HG03571 (cell line): ENCODE measurements around the gene ZNF546.
"Not testable (repeated sequence)": the region's sequence is repeated elsewhere in the genome, so short reads cannot be mapped to it uniquely, and the experiment has no call there.

ENCODE experiments used
- ATAC-seq: cut with Tn5 transposase; IDR thresholded peaks from one replicate; pipeline ENCODE4 v1.9.1; 2021; ENCODE audit not compliant: unreplicated experiment

Gene ZNF546

GRCh38 chr19:39996811-39997637 lies at the start of gene ZNF546:
TSS of gene ZNF546 (plus strand) at chr19:39997060. CDS start at chr19:39998327, 1,267 bp downstream.
- peak; percentile 86 for ATAC-seq

- ATAC-seq: no peak
These were observed 47.7 kb upstream of the ZNF546 start for GRCh38 chr19:39949026-39949747.

GRCh38 chr19:39951065-39951650 lies 45.7 kb upstream of the ZNF546 start:
- ATAC-seq: no peak

- ATAC-seq: no peak
These were observed 45.2 kb upstream of the ZNF546 start for GRCh38 chr19:39951686-39952085.

- ATAC-seq: no peak
These were observed 42.9 kb upstream of the ZNF546 start for GRCh38 chr19:39953915-39954314.

- ATAC-seq: not testable (repeated sequence)
These were observed 39.0 kb upstream of the ZNF546 start for GRCh38 chr19:39957886-39958285.

- ATAC-seq: not testable (repeated sequence)
These were observed 37.9 kb upstream of the ZNF546 start for GRCh38 chr19:39958942-39959341.

- ATAC-seq: not testable (repeated sequence)
These were observed 37.5 kb upstream of the ZNF546 start for GRCh38 chr19:39959407-39959806.

GRCh38 chr19:39963898-39964297 lies 33.0 kb upstream of the ZNF546 start:
- no peak for ATAC-seq

- no peak for ATAC-seq
These were observed 30.2 kb upstream of the ZNF546 start for GRCh38 chr19:39966617-39967016.

GRCh38 chr19:39967561-39967960 lies 29.3 kb upstream of the ZNF546 start:
- no peak for ATAC-seq

- ATAC-seq: no peak
These were observed 28.1 kb upstream of the ZNF546 start for GRCh38 chr19:39968789-39969188.

GRCh38 chr19:39969266-39969665 lies 27.6 kb upstream of the ZNF546 start:
- ATAC-seq: no peak

- no peak for ATAC-seq
These were observed 27.0 kb upstream of the ZNF546 start for GRCh38 chr19:39969681-39970424.

- ATAC-seq: no peak
These were observed 26.5 kb upstream of the ZNF546 start for GRCh38 chr19:39970425-39970674.

GRCh38 chr19:39970675-39971379 lies 26.0 kb upstream of the ZNF546 start, which contains the start of gene PSMC4:
TSS of gene PSMC4 (plus strand) at chr19:39971165. CDS start at chr19:39971203, 38 bp downstream.
- ATAC-seq: peak; percentile 92

- no peak for ATAC-seq
These were observed 25.4 kb upstream of the ZNF546 start for GRCh38 chr19:39971380-39972035.

- no peak for ATAC-seq
These were observed 22.3 kb upstream of the ZNF546 start for GRCh38 chr19:39974377-39975155.

- ATAC-seq: no peak
These were observed 14.0 kb upstream of the ZNF546 start for GRCh38 chr19:39982883-39983282.
